Panc1 (cell line): Measurements from ENCODE around the gene SLC5A2. TPM values are rescaled to one million over a fixed set of nuclear protein-coding genes. Genes with fewer than 3 reads are reported as not detected.

ENCODE experiments used
- ATAC-seq: fragments of 200-7000 bp; cut with Tn5 transposase; 2 replicates; pipeline ENCODE4 v1.9.1; 2020; ENCODE audit warnings: mild to moderate bottlenecking, moderate library complexity
- BruUV-seq: library from RNA; stranded (reverse); fragments of 400-500 nt; replicated peaks from 2 replicates; lab custom pipeline; 2021; lab: Mats Ljungman, UMichigan
- CTCF ChIA-PET: fragments of 300-600 bp; sonication (Branson Sonifier 250); formaldehyde crosslinking; loops from one replicate; lab custom pipeline; 2022; ENCODE audit warnings: antibody characterized with exemption; lab: Charles Lee
- POLR2A ChIA-PET: fragments of 300-600 bp; sonication (Branson Sonifier 250); formaldehyde crosslinking; loops from one replicate; lab custom pipeline; 2022; ENCODE audit warnings: antibody characterized with exemption; lab: Charles Lee
- DNase-seq: peaks from one replicate; pipeline ENCODE4 v3.0.0-alpha.2; 2010; ENCODE audit warnings: low read depth, low spot score
- H3K27ac ChIP-seq: 2 replicates; pipeline ENCODE4 v1.5.1; 2011; ENCODE audit warnings: mild to moderate bottlenecking, low read length, inconsistent platforms
- H3K27me3 ChIP-seq: fragments of 200-500 bp; sonication (Bioruptor generic); 2 replicates; pipeline ENCODE4 v1.6.0; 2014; ENCODE audit warnings: low read length, inconsistent platforms; ENCODE audit not compliant: control insufficient read depth, insufficient read depth
- H3K36me3 ChIP-seq: fragments of 200-500 bp; sonication (Bioruptor generic); 2 replicates; pipeline ENCODE4 v1.5.1; 2014; ENCODE audit warnings: inconsistent platforms, mild to moderate bottlenecking, low read length, moderate library complexity; ENCODE audit not compliant: control insufficient read depth, insufficient read depth
- H3K4me1 ChIP-seq: 2 replicates; pipeline ENCODE4 v1.5.1; 2011; ENCODE audit warnings: inconsistent platforms, mild to moderate bottlenecking, low read length, moderate library complexity; ENCODE audit not compliant: control insufficient read depth, insufficient read depth
- H3K4me3 ChIP-seq, 2 experiments: 2 replicates each; pipeline ENCODE4 v1.5.1; 2011 to 2012; ENCODE audit warnings: low read depth in 2 of 2, low read length in 2 of 2, mild to moderate bottlenecking in 2 of 2, inconsistent platforms in 1 of 2, moderate library complexity in 1 of 2
- H3K9me3 ChIP-seq: fragments of 200-500 bp; sonication (Bioruptor generic); 2 replicates; pipeline ENCODE4 v1.5.1; 2014; ENCODE audit warnings: low read depth, mild to moderate bottlenecking, inconsistent platforms, low read length, moderate library complexity; ENCODE audit not compliant: control insufficient read depth, insufficient read depth
- POLR2AphosphoS5 ChIP-seq: IDR thresholded peaks from 2 replicates; pipeline ENCODE4 v1.6.1; 2012; ENCODE audit warnings: mild to moderate bottlenecking, low read depth, low read length, moderate library complexity
- REST ChIP-seq, 2 experiments: IDR thresholded peaks; 2 replicates each; pipeline ENCODE4 v1.6.1; 2011 to 2012; ENCODE audit warnings: low read depth in 2 of 2, control low read depth in 1 of 2, low read length in 1 of 2, mild to moderate bottlenecking in 1 of 2, moderate library complexity in 1 of 2; ENCODE audit not compliant: insufficient read depth in 1 of 2
- SIN3A ChIP-seq: IDR thresholded peaks from 2 replicates; pipeline ENCODE4 v1.6.1; 2012; ENCODE audit warnings: low read depth, mild to moderate bottlenecking, low read length, moderate library complexity, borderline replicate concordance; ENCODE audit not compliant: insufficient read depth
- TCF7L2 ChIP-seq: IDR thresholded peaks from 2 replicates; pipeline ENCODE4 v1.6.1; 2011; ENCODE audit warnings: mild to moderate bottlenecking, low read depth, low read length, inconsistent platforms
- in situ Hi-C: cut with HindIII; loops from 2 replicates; pipeline ENCODE4 v1.10.0; 2016; ENCODE audit warnings: low sequenced_read_pairs, low pct_unique_long_range_greater_than_20kb
- intact Hi-C: fragments of 100-400 bp; cut with micrococcal nuclease; formaldehyde crosslinking; loops from one replicate; pipeline ENCODE4 v1.10.0; 2022; ENCODE audit not compliant: unreplicated experiment
- total RNA-seq: library from RNA; stranded (reverse); gene quantifications from one replicate; pipeline ENCODE4 v1.2.1, GENCODE V29; 2021; ENCODE audit not compliant: unreplicated experiment
- TF ChIP-seq, protein P1 (sequence below): fragments of 450-650 bp; IDR thresholded peaks from 2 replicates; pipeline ENCODE4 v1.5.1; 2017; ENCODE audit warnings: mild to moderate bottlenecking

Gene SLC5A2
- total RNA-seq, 1 experiment from 2014 or later: 0.15 TPM

GRCh38 chr16:31476303-31477219 is 6.4 kb upstream of the SLC5A2 start:
- POLR2A ChIA-PET: no interaction called here
- CTCF ChIA-PET: interaction anchor here (1.5 kb wide), 1 partner anchor 16 kb away, joined by 6 read pairs; no protein-coding TSS in a partner anchor
- BruUV-seq: no TSS peak
- peaks cover 3% of the 10 kb centered on the region; the same call in 1 of the 2 replicates for H3K36me3 ChIP-seq
- TF ChIP-seq SIN3A: no peak
- no peak for TF ChIP-seq REST (IDR thresholded peaks at IDR 0.05; ENCODE audit: insufficient read depth in 1 of 2, low read depth in 2 of 2, low read length in 1 of 2)
- TF ChIP-seq, protein P1, sequence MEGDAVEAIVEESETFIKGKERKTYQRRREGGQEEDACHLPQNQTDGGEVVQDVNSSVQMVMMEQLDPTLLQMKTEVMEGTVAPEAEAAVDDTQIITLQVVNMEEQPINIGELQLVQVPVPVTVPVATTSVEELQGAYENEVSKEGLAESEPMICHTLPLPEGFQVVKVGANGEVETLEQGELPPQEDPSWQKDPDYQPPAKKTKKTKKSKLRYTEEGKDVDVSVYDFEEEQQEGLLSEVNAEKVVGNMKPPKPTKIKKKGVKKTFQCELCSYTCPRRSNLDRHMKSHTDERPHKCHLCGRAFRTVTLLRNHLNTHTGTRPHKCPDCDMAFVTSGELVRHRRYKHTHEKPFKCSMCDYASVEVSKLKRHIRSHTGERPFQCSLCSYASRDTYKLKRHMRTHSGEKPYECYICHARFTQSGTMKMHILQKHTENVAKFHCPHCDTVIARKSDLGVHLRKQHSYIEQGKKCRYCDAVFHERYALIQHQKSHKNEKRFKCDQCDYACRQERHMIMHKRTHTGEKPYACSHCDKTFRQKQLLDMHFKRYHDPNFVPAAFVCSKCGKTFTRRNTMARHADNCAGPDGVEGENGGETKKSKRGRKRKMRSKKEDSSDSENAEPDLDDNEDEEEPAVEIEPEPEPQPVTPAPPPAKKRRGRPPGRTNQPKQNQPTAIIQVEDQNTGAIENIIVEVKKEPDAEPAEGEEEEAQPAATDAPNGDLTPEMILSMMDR: no peak
- TF ChIP-seq POLR2AphosphoS5: peak; percentile 36; the same call in 1 of the 2 replicates
- H3K27ac ChIP-seq: peak overlapping the region; percentile 60
- peaks cover 6% of the 10 kb centered on the region; the same call in 1 of the 2 replicates for H3K4me1 ChIP-seq
- intact Hi-C loops (loop anchor here (5.0 kb wide), 1 partner anchor 51 kb away; the partner anchor contains the start of gene AHSP), in situ Hi-C loops (no loop called here)
- DNase-seq (no peak), ATAC-seq (peak; percentile 79)
- peak overlapping the region; percentile 45 to 56 for H3K4me3 ChIP-seq
- no peaks in the 10 kb centered on the region for H3K27me3 ChIP-seq
- no peaks in the 10 kb centered on the region for H3K9me3 ChIP-seq

- H3K4me1 ChIP-seq: peaks cover 4% of the 10 kb centered on the region; the same call in 1 of the 2 replicates
- ChIA-PET CTCF (interaction anchor here (0.6 to 1.5 kb wide), 3 partner anchors 17 to 665 kb away, joined by 3 to 6 read pairs (median 4); no protein-coding TSS in a partner anchor), POLR2A (no interaction called here)
- H3K4me3 ChIP-seq: peak overlapping the region; percentile 45 to 56
- no TSS peak for BruUV-seq
- in situ Hi-C loops (no loop called here), intact Hi-C loops (loop anchor here (5.0 kb wide), 1 partner anchor 50 kb away; the partner anchor contains the start of gene AHSP)
- no peaks in the 10 kb centered on the region for H3K9me3 ChIP-seq
- TF ChIP-seq TCF7L2: no peak
- TF ChIP-seq SIN3A: no peak
- TF ChIP-seq POLR2AphosphoS5: no peak
- TF ChIP-seq, protein P1: no peak
- no peak for TF ChIP-seq REST (IDR thresholded peaks at IDR 0.05; ENCODE audit: insufficient read depth in 1 of 2, low read depth in 2 of 2, low read length in 1 of 2)
- no peak for DNase-seq
- H3K27ac ChIP-seq: peak overlapping the region; percentile 7; the same call in 1 of the 2 replicates
- ATAC-seq: peak; percentile 72
- peaks cover 3% of the 10 kb centered on the region; the same call in 1 of the 2 replicates for H3K36me3 ChIP-seq
- no peaks in the 10 kb centered on the region for H3K27me3 ChIP-seq
These were observed 5.4 kb upstream of the SLC5A2 start for GRCh38 chr16:31477220-31478216.
